GM18907 (cell line): Measurements from ENCODE around the gene DOK5.

Source experiments
- ATAC-seq: cut with Tn5 transposase; IDR thresholded peaks from one replicate; pipeline ENCODE4 v1.9.1; 2021; ENCODE audit warnings: mild to moderate bottlenecking, moderate library complexity; ENCODE audit not compliant: unreplicated experiment

DOK5 gene

DNA sequence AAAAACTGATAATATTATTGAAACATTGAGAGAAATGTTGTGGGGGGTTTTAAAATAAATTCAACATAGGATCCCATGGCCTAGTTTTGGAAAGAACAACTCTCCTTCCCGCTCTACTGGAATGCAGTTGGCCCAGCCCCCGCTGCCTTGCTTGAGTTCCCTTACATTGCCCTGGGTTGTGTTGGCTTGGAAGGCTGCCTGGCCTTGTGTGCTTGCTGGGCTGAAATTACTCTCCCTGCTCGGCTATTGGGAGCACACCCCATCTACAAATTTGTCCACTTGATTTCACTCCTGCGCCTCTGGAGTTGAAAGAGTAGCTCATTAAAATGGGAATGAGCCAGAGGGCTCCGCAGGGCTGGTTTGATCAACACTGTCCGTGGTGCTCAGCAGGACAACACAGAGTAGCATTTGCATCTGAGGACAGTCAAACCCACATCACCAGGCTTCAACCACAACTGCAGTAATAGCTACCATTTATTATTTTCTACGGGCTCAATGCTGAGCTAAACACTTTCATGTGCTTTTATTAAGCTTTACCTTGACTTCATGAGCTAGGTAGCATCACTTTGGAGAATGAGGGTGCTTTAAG is 35.2 kb downstream of the DOK5 start:
- ATAC-seq, result no peak

- no peak for ATAC-seq
Measured at GRCh38 chr20:54512694-54513093, 37.3 kb downstream of the DOK5 start.

- no peak for ATAC-seq
Measured at GRCh38 chr20:54514028-54514607, 38.7 kb downstream of the DOK5 start.

GRCh38 chr20:54515793-54516628 is 40.6 kb downstream of the DOK5 start:
- ATAC-seq, result no peak

DNA sequence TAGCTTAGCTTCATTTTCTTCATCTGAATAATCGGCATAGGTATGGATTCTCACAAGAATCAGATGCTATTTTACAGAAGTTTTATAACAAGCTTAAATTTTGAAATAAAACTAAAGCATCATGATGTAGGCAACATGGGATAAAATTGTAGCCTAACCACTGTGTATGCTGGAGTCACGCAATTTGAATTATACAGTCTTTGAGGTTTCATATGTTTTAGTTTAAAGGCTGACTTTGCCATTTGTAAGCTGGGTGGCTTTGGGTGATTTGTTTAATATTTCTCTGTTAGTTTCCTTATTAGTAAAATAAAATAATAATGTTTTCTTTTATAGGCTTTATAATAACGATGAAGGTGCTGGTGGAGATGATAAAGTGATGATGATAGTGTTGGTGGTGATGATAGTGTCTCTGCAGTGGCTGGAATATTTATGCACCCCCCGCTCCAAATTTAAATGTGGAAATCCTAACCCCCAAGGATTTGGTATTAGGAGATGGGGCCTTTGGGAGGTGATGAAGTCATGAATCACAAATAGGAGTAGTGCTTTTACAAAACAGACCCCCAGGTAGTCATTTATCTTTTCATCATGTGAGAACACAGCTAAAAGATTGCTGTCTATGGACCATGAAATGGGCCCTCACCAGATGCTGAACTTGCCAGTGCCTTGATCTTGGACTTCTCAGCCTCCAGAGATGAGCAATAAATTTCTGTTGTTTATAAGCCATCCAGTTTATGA is 42.0 kb downstream of the DOK5 start:
- ATAC-seq, result no peak

DNA sequence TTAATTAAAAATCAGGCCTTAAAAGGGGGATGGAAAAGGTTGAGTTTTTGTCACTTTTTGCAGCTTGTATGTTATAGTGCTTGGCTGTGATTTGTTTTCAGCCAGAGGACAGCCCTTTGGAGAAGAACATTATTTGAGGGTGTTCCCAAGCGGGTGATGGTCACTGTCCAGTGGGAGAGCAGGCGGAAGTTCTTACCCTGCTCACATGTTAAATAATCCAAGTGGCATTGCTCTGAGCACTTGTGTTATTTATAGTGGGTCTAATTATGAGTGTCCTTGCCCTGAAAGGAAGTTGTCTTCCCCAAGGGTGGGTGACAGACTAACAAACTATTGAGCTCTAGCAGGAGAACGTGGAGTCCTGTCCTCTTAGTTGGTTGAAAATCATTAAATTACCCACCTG is 49.5 kb downstream of the DOK5 start:
- no peak for ATAC-seq

- ATAC-seq, result no peak
Measured at GRCh38 chr20:54525916-54526590, 50.7 kb downstream of the DOK5 start.

GRCh38 chr20:54526801-54527200 is 51.4 kb downstream of the DOK5 start:
- ATAC-seq, result no peak

DNA sequence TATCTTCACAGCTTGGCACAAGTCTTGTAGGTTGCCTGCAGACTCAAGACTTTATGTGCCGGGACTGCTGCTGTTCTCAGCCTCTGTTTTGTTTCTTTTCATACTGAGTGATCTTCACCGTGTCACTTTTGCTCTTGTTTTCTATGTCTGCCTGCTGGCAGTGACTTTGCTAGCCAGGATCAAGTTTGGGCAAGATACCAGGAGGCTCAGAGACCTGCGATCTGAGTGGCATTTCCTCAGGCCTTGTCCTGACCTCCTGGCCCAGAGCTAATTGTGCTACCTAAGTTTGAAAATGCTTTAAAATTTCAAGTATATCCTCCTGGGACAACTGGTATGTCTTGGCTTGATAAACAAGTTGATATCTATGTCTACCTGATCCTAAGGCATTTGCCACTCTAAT is 57.2 kb downstream of the DOK5 start:
- no peak for ATAC-seq

DNA sequence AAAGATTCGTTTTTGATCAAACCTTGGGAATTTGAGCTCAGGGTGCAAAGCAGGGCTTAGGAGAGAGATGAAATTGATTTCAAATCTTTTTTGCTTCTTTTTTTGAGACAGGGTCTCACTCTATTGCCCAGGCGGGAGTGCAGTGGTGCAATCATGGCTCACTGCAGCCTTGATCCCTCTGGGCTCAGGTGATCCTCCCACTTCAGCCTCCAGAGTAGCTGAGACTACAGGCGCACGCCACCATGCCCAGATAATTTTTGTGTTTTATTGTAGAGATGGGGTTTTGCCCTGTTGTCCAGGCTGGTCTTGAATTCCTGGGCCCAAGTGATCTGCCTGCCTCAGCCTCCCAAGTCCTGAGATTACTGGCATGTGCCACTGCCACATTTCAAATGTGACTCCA is 58.7 kb downstream of the DOK5 start:
- no peak for ATAC-seq

GRCh38 chr20:54535033-54535432 is 59.6 kb downstream of the DOK5 start:
- ATAC-seq, result no peak

- no peak for ATAC-seq
Measured at GRCh38 chr20:54535746-54536145, 60.4 kb downstream of the DOK5 start.

- ATAC-seq, result no peak
Measured at GRCh38 chr20:54539521-54540046, 64.2 kb downstream of the DOK5 start.

DNA sequence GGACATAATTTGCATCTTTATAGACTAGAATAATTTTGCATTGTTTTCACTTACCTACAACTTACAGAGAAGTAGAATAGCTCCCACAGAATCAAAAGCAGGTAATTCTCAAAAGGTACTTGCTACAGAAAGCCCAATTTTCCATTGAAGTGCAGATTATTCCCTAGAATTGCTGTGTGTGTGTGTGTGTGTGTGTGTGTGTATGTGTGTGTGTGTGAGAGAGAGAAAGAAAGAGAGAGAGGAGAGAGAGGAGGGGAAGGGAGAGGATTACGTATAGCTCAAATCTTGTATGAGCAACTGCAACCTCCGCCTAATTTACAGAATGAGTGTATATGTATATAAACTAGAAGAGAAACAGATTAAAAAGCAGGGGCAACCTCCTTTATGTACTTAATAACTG is 68.0 kb downstream of the DOK5 start:
- ATAC-seq, result no peak

GRCh38 chr20:54545676-54546358 is 70.4 kb downstream of the DOK5 start:
- ATAC-seq, result no peak

GRCh38 chr20:54548849-54549248 is 73.5 kb downstream of the DOK5 start:
- no peak for ATAC-seq

GRCh38 chr20:54549658-54550326 is 74.4 kb downstream of the DOK5 start:
- ATAC-seq, result no peak

- ATAC-seq, result no peak
Measured at GRCh38 chr20:54550776-54551396, 75.5 kb downstream of the DOK5 start.

DNA sequence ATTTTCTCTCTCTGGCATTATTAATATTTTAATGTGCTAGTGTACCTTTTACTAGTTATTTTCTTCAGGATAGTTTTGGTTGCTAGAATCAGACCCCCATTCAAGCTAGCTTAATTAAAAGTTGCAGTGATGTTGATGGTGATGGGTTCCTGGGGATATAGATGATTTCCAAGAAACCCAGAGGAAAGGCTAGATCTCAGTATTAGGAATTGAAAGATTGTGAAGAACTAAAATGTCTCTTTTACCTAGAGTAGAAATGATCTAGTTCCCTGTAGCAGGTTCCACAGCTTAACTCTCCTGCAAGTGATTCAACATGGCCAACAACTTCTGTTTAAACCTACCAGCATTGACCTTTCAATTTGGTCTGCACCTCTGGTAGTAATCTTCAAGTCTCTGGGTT is 78.6 kb downstream of the DOK5 start:
- no peak for ATAC-seq
